ENCODE results near the gene GOLGA8N.

Gene GOLGA8N

GRCh38 chr15:32636410-32636809, 43.2 kb downstream of the GOLGA8N start:
- Histone ChIP-seq H3K9me3 (replicated peaks; ENCODE audit: insufficient read depth, low read length) (no peaks in the 10 kb centered on the region), H3F3A (ENCODE audit: insufficient read depth, low read length) (0 out of 2 replicates have a peak, but pooled peaks cover 3% of the 10 kb centered on the region), H3K4me1 (ENCODE audit: low read length) (no peaks in the 10 kb centered on the region), H3K27me3 (replicated peaks; ENCODE audit: insufficient read depth, low read length) (no peaks in the 10 kb centered on the region), H3K4me3 (ENCODE audit: low read length) (no peak overlapping the region), H3K36me3 (replicated peaks; ENCODE audit: insufficient read depth, low read length) (peaks cover 13% of the 10 kb centered on the region), H3K9ac (ENCODE audit: low read length) (no peak overlapping the region), H3K4me2 (ENCODE audit: low read depth, low read length) (no peak overlapping the region), H4K20me1 (ENCODE audit: insufficient read depth, low read length) (no peaks in the 10 kb centered on the region), H2AFZ (ENCODE audit: low read length) (no peak overlapping the region), H3K27ac (ENCODE audit: low read length) (no peak overlapping the region), H3K79me2 (ENCODE audit: low read length) (peaks cover 11% of the 10 kb centered on the region), H3K9me2 (replicated peaks; ENCODE audit: insufficient read depth, low read length) (no peaks in the 10 kb centered on the region)
- DNase-seq, result no peak
- TF ChIP-seq EZH2phosphoT487 (IDR thresholded peaks at IDR 0.05; ENCODE audit: low read length) (no peak), EZH2 (optimal IDR thresholded peaks at IDR 0.05; ENCODE audit: low read depth, low read length) (no peak)
- TF ChIP-seq, protein P1, sequence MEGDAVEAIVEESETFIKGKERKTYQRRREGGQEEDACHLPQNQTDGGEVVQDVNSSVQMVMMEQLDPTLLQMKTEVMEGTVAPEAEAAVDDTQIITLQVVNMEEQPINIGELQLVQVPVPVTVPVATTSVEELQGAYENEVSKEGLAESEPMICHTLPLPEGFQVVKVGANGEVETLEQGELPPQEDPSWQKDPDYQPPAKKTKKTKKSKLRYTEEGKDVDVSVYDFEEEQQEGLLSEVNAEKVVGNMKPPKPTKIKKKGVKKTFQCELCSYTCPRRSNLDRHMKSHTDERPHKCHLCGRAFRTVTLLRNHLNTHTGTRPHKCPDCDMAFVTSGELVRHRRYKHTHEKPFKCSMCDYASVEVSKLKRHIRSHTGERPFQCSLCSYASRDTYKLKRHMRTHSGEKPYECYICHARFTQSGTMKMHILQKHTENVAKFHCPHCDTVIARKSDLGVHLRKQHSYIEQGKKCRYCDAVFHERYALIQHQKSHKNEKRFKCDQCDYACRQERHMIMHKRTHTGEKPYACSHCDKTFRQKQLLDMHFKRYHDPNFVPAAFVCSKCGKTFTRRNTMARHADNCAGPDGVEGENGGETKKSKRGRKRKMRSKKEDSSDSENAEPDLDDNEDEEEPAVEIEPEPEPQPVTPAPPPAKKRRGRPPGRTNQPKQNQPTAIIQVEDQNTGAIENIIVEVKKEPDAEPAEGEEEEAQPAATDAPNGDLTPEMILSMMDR (IDR thresholded peaks at IDR 0.05; ENCODE audit: low read length), result no peak

GRCh38 chr15:32636908-32637567, 43.8 kb downstream of the GOLGA8N start:
- Histone ChIP-seq H3K9me3 (replicated peaks; ENCODE audit: insufficient read depth, low read length) (no peaks in the 10 kb centered on the region), H3K79me2 (ENCODE audit: low read length) (peaks cover 11% of the 10 kb centered on the region), H3K27me3 (replicated peaks; ENCODE audit: insufficient read depth, low read length) (no peaks in the 10 kb centered on the region), H3K9ac (ENCODE audit: low read length) (no peak overlapping the region), H3F3A (ENCODE audit: insufficient read depth, low read length) (0 out of 2 replicates have a peak, but pooled peaks cover 3% of the 10 kb centered on the region), H3K4me3 (ENCODE audit: low read length) (no peak overlapping the region), H3K9me2 (replicated peaks; ENCODE audit: insufficient read depth, low read length) (no peaks in the 10 kb centered on the region), H3K27ac (ENCODE audit: low read length) (no peak overlapping the region), H3K4me2 (ENCODE audit: low read depth, low read length) (no peak overlapping the region), H2AFZ (ENCODE audit: low read length) (no peak overlapping the region), H3K4me1 (ENCODE audit: low read length) (no peaks in the 10 kb centered on the region), H3K36me3 (replicated peaks; ENCODE audit: insufficient read depth, low read length) (peaks cover 13% of the 10 kb centered on the region), H4K20me1 (ENCODE audit: insufficient read depth, low read length) (no peaks in the 10 kb centered on the region)
- DNase-seq, result no peak
- TF ChIP-seq EZH2phosphoT487 (IDR thresholded peaks at IDR 0.05; ENCODE audit: low read length), result no peak
- TF ChIP-seq EZH2 (optimal IDR thresholded peaks at IDR 0.05; ENCODE audit: low read depth, low read length), result no peak
- TF ChIP-seq, protein P1 (IDR thresholded peaks at IDR 0.05; ENCODE audit: low read length), result no peak

DNA sequence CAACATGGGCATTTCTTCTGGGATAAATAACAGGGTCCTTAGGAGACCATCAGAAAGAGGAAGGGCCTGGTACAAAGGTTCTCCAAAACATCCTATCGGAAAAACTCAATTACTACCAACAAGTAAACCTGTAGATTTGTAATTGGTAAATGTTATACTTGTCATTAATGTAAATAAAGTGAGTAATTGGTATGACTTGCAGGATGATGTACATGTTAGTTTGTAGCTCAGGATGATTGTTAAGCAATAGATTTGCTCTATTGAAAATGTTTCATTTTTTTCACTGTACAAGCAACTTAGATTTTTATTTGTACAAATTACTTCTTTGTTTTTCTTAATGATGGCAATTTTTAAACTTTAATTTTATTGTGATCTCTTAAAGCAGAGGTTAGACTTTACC, 44.4 kb downstream of the GOLGA8N start:
- H3K4me1 ChIP-seq (ENCODE audit: low read length), result no peaks in the 10 kb centered on the region
- no peaks in the 10 kb centered on the region for H3K27me3 ChIP-seq (replicated peaks; ENCODE audit: insufficient read depth, low read length)
- DNase-seq, result no peak
- H3K9me3 ChIP-seq (replicated peaks; ENCODE audit: insufficient read depth, low read length), result no peaks in the 10 kb centered on the region
- no peak overlapping the region for H3K9ac ChIP-seq (ENCODE audit: low read length)
- TF ChIP-seq EZH2 (optimal IDR thresholded peaks at IDR 0.05; ENCODE audit: low read depth, low read length) (no peak), EZH2phosphoT487 (IDR thresholded peaks at IDR 0.05; ENCODE audit: low read length) (no peak)
- TF ChIP-seq, protein P1 (IDR thresholded peaks at IDR 0.05; ENCODE audit: low read length), result no peak
- no peak overlapping the region for H3K4me2 ChIP-seq (ENCODE audit: low read depth, low read length)
- H3K27ac ChIP-seq (ENCODE audit: low read length), result no peak overlapping the region
- peaks cover 11% of the 10 kb centered on the region for H3K79me2 ChIP-seq (ENCODE audit: low read length)
- H3K36me3 ChIP-seq (replicated peaks; ENCODE audit: insufficient read depth, low read length), result peaks cover 13% of the 10 kb centered on the region
- no peak overlapping the region for H3K4me3 ChIP-seq (ENCODE audit: low read length)
- H3K9me2 ChIP-seq (replicated peaks; ENCODE audit: insufficient read depth, low read length), result no peaks in the 10 kb centered on the region
- H3F3A ChIP-seq (ENCODE audit: insufficient read depth, low read length), result 0 out of 2 replicates have a peak, but pooled peaks cover 3% of the 10 kb centered on the region
- no peaks in the 10 kb centered on the region for H4K20me1 ChIP-seq (ENCODE audit: insufficient read depth, low read length)
- no peak overlapping the region for H2AFZ ChIP-seq (ENCODE audit: low read length)
